Osteoblast (primary cell): Measurements from ENCODE around the gene F10. TPM values are rescaled to one million over a fixed set of nuclear protein-coding genes. Genes with fewer than 3 reads are reported as not detected.

Experiments used
- DNase-seq: peaks from one replicate; pipeline ENCODE4 v3.0.0; 2011; ENCODE audit warnings: low spot score, mixed read lengths; ENCODE audit not compliant: insufficient read length; ENCODE audit errors: missing footprints
- H2AFZ ChIP-seq: 2 replicates; pipeline ENCODE4 v1.6.0; 2011; ENCODE audit warnings: mild to moderate bottlenecking, low read length
- H3K27ac ChIP-seq: 2 replicates; pipeline ENCODE4 v1.5.1; 2011; ENCODE audit warnings: mild to moderate bottlenecking, low read depth, low read length, moderate library complexity
- H3K27me3 ChIP-seq: 2 replicates; pipeline ENCODE4 v1.6.0; 2012; ENCODE audit warnings: mild to moderate bottlenecking, control low read depth, inconsistent platforms, low read length, moderate library complexity; ENCODE audit not compliant: insufficient read depth
- H3K36me3 ChIP-seq: 2 replicates; pipeline ENCODE4 v1.5.1; 2011; ENCODE audit warnings: mild to moderate bottlenecking, low read length, control low read depth, moderate library complexity; ENCODE audit not compliant: insufficient read depth
- H3K4me1 ChIP-seq: 2 replicates; pipeline ENCODE4 v1.5.1; 2011; ENCODE audit warnings: mild to moderate bottlenecking, low read length, control low read depth, moderate library complexity; ENCODE audit not compliant: insufficient read depth
- H3K4me2 ChIP-seq: 2 replicates; pipeline ENCODE4 v1.6.0; 2011; ENCODE audit warnings: mild to moderate bottlenecking, low read length; ENCODE audit not compliant: insufficient read depth
- H3K4me3 ChIP-seq: fragments of 200-600 bp; sonication (generic); 3 replicates; pipeline ENCODE4 v1.5.1; 2012; ENCODE audit warnings: mild to moderate bottlenecking, low read length, inconsistent platforms; ENCODE audit not compliant: insufficient read depth
- H3K79me2 ChIP-seq: 2 replicates; pipeline ENCODE4 v1.6.0; 2012; ENCODE audit warnings: mild to moderate bottlenecking, low read length, control low read depth, inconsistent platforms; ENCODE audit not compliant: insufficient read depth
- H3K9me3 ChIP-seq: 2 replicates; pipeline ENCODE4 v1.5.1; 2011; ENCODE audit warnings: low read depth, low read length, control low read depth
- H4K20me1 ChIP-seq: 2 replicates; pipeline ENCODE4 v1.6.0; 2012; ENCODE audit warnings: mild to moderate bottlenecking, low read length, control low read depth; ENCODE audit not compliant: insufficient read depth
- CTCF ChIP-seq: IDR thresholded peaks from 2 replicates; pipeline ENCODE4 v1.5.1; 2011; ENCODE audit warnings: mild to moderate bottlenecking, low read depth, low read length, moderate library complexity; ENCODE audit errors: extremely low read depth
- total RNA-seq: library from RNA; depleted of rRNA; stranded (reverse); fragments of >200 nt; gene quantifications from 2 replicates; pipeline ENCODE4 v1.2.3, GENCODE V29; 2012

The F10 gene
- total RNA-seq, 1 donor, result not detected

GRCh38 chr13:113144255-113144629, 21.6 kb downstream of the F10 start:
- DNase-seq, result no peak
- Histone ChIP-seq H2AFZ (no peak overlapping the region), H4K20me1 (no peaks in the 10 kb centered on the region), H3K27ac (no peak overlapping the region), H3K4me2 (no peak overlapping the region), H3K9me3 (no peaks in the 10 kb centered on the region), H3K4me1 (no peaks in the 10 kb centered on the region), H3K79me2 (no peaks in the 10 kb centered on the region), H3K27me3 (peaks cover 2% of the 10 kb centered on the region), H3K36me3 (no peaks in the 10 kb centered on the region), H3K4me3 (no peak overlapping the region)
- TF ChIP-seq CTCF, result no peak

DNA sequence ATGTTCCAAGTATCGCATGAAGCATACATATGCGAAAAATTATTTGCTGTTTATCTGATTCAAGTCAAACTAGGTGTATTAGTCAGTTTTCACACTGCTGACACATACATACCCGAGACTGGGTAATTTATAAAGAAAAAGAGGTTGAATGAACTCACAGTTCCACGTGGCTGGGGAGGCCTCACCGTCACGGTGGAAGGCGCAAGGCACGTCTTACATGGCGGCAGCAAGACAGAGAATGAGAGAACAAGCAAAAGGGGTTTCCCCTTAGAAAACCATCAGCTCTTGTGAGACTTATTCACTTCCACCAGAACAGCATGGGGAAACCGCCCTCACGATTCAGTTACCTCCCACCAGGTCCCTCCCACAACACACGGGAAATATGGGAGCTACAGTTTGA, 22.9 kb downstream of the F10 start:
- H3K79me2 ChIP-seq, result no peaks in the 10 kb centered on the region
- H3K36me3 ChIP-seq, result no peaks in the 10 kb centered on the region
- TF ChIP-seq CTCF, result no peak
- no peak overlapping the region for H3K4me3 ChIP-seq
- no peaks in the 10 kb centered on the region for H3K9me3 ChIP-seq
- H3K4me2 ChIP-seq, result no peak overlapping the region
- H3K27me3 ChIP-seq, result no peaks in the 10 kb centered on the region
- no peak for DNase-seq
- no peaks in the 10 kb centered on the region for H4K20me1 ChIP-seq
- H2AFZ ChIP-seq, result no peak overlapping the region
- no peak overlapping the region for H3K27ac ChIP-seq
- no peaks in the 10 kb centered on the region for H3K4me1 ChIP-seq

GRCh38 chr13:113145911-113146598, 23.5 kb downstream of the F10 start:
- no peak for TF ChIP-seq CTCF
- Histone ChIP-seq H3K4me1 (no peaks in the 10 kb centered on the region), H4K20me1 (no peaks in the 10 kb centered on the region), H3K4me3 (no peak overlapping the region), H3K27ac (no peak overlapping the region), H3K79me2 (no peaks in the 10 kb centered on the region), H3K4me2 (no peak overlapping the region), H3K27me3 (no peaks in the 10 kb centered on the region), H2AFZ (no peak overlapping the region), H3K36me3 (no peaks in the 10 kb centered on the region), H3K9me3 (no peaks in the 10 kb centered on the region)
- peak; percentile 59 for DNase-seq

GRCh38 chr13:113146750-113147149, 24.2 kb downstream of the F10 start:
- H4K20me1 ChIP-seq, result no peaks in the 10 kb centered on the region
- peak; percentile 26 for DNase-seq
- no peak overlapping the region for H2AFZ ChIP-seq
- no peak overlapping the region for H3K27ac ChIP-seq
- H3K9me3 ChIP-seq, result no peaks in the 10 kb centered on the region
- no peaks in the 10 kb centered on the region for H3K36me3 ChIP-seq
- no peak for TF ChIP-seq CTCF
- no peaks in the 10 kb centered on the region for H3K27me3 ChIP-seq
- H3K4me2 ChIP-seq, result no peak overlapping the region
- H3K4me3 ChIP-seq, result no peak overlapping the region
- no peaks in the 10 kb centered on the region for H3K79me2 ChIP-seq
- no peaks in the 10 kb centered on the region for H3K4me1 ChIP-seq
